22Rv1 (cell line): Measurements from ENCODE around the gene WDR70.

Experiments used
- CTCF ChIP-seq: fragments of 450-650 bp; IDR thresholded peaks from 2 replicates; pipeline ENCODE4 v1.5.1; 2017; ENCODE audit warnings: mild to moderate bottlenecking
- ZFX ChIP-seq: fragments of 450-650 bp; IDR thresholded peaks from 2 replicates; pipeline ENCODE4 v1.6.1; 2017; ENCODE audit warnings: antibody characterized with exemption, borderline replicate concordance

GRCh38 chr5:37768371-37768770 is 389.3 kb downstream of the WDR70 start:
- TF ChIP-seq CTCF: no peak
- no peak for TF ChIP-seq ZFX
